Hippocampal formation (tissue), 2 donors: Measurements from ENCODE around the gene CCDC78.
A peak's percentile ranks its signal among the peaks of the same experiment; 100 is the strongest.

Experiments
- DNase-seq, 2 donors: peaks; one replicate each; lab custom pipeline; 2025; lab: John Stamatoyannopoulos, UW

The CCDC78 gene

DNA sequence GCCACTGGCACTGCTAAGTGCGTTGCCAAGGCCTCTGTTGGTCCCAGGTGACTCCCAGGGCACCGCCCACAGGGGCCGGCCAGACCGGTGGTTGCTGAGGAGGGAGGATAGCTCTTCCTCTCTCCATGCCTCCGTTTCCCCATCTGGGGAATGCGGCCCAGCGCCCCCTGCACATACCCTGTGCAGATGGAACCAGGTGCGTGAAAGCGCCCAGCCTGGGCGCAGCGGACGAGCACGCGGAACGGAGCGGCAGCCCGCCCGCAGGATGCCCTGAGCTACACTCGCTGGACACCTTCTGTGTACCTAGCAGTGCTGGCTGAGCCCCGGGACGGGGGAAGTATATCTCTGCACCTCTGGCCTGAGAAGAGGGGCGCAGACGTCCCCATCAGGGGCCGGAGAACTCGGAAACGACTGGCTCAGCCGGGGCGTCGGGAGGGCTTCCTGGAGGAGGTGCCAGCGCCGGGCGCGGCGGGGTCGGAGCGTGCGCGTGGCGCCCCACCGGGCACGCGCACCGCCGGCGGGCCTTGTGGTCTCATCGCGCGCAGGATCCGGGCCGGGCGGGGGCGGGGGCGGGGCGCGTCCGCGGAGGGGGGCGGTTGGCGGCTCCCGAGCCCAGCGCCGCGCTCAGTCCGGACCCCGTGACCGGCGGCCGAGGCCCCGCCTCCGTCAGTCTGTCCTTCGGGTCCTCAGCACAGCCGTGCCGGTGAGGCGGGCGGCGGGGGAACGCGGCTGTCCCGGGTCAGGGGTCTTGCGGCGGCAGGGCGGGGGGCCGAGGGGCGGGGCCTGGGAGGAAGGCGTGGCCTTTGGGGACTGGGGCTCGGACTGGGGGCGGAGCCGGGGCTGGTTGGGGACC is at the start of gene CCDC78, which contains the start of gene HAGHL:
CCDC78 (minus strand) TSS at position 6 of the 853 bp plus-strand sequence. CDS start 76 bp downstream, outside the sequence.
HAGHL (plus strand) TSS at position 669 of the 853 bp plus-strand sequence. CDS start 404 bp downstream, outside the sequence.
- DNase-seq, result peak; percentile 26 to 58

DNA sequence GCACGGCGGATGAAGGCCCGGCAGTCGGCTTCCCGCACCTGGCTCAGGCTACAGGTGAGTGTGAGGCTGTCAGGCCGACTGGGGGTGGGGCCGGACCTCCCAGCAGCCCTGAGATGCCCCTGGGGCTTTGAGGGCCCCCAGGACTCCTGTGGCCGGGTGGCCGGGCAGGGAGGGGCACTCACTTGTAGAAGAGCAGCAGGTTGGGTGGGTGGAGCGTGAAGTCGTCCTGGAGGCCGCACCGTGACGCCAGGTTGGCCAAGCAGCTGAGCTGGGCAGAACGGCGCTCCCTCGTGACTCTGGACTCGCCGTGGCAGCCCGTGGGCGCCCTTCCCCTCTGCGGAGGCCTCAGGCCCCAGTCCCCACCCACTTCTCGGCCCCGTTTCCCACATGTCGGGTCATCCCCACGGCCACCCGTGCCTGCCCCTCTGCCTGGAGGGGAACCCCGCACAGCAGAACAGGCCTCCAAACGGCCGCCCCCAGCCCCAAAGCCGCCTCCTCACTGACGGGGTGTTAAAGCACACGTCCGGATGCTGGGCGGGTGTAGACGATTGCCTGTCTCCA is 49.1 kb upstream of the CCDC78 start:
- DNase-seq, result no peak

- no peak for DNase-seq
Observed at GRCh38 chr16:774086-775001, 48.1 kb upstream of the CCDC78 start.

DNA sequence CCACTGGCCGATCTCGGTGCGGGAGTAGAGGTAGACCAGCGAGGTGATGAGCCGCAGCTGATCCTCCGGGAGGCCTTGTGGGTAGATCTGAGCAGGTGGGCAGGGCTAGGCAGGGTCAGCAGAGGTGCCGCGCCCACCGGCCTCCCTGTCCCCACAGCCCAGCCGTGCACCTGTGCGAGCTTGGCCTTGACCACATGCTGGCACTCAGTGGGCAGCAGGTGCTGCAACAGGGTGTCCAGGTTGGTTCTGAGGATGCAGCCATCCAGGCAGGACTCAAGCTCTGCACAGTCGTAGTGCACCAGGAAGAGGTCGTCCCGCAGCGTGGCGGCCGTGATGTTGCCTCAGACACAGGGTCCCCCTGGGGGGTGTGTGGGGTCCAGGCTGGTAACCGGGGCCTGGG is 46.7 kb upstream of the CCDC78 start:
- no peak for DNase-seq

DNA sequence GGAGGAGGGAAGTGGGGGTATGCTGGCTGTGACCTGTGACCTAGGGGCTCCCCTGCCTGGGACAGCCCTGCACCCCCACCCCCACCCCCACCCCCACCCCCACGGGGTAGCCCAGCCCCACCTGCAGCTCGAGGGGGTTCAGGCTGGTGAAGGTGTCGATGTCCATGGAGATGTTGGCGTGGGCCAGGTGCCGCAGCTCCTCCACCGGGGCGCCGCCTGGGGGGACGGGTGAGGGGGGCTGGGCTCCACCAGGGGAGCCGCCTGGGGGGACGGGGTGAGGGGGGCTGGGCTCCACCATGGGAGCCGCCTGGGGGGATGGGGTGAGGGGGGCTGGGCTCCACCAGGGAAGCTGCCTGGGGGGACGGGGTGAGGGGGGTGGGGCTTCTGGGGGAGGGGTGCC is 44.2 kb upstream of the CCDC78 start:
- DNase-seq, result no peak

DNA sequence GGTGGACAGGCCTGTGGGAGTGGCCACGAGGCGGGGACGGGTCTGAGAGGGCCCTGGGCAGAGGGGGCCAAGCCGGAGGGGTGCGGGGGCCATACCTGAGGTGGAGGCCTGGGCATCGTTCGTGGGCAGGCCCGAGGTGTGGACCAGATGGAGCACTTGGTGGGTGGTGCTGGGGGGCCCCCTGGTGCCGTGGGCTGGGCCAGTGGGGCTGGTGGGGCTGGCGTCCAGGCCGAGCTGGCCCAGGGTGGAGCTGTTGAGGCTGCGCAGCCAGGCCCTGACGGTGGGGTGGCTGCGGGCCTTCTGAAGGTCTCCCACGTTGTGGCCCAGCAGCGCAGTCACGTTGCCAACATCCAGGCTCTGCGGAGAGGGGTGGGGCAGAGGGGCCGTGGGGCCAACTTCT is 43.7 kb upstream of the CCDC78 start:
- DNase-seq, result no peak

DNA sequence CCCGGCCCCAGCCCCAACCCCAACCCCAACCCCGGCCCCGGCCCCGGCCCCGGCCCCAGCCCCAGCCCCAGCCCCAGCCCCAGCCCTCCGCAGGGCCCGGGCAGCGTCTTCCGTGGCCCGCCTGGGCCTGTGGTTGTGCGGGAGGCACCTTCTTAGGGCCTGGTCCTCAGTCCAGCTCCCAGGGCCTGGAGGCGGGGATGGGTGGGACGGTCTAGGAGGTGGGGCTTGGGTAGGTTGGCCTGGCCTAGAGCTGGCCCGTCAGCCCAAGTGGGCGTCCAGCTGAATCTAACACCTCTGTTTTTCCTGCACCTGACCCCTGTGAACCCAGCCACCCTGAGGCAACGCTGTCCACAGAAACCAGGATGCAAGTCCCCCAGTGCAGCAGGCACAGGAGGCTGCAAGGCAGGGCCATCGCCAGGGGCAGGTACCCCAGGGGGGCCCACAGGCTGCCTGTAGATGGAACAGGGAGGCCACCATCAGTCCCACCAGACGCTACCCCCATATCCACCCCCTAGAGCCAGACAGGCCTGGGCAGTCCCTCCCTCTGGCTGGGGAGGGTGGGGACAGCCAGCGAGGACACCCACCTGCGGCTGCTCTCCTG is 43.0 kb upstream of the CCDC78 start:
- DNase-seq, result no peak

- DNase-seq, result no peak
Observed at GRCh38 chr16:768428-768827, 42.2 kb upstream of the CCDC78 start.

DNA sequence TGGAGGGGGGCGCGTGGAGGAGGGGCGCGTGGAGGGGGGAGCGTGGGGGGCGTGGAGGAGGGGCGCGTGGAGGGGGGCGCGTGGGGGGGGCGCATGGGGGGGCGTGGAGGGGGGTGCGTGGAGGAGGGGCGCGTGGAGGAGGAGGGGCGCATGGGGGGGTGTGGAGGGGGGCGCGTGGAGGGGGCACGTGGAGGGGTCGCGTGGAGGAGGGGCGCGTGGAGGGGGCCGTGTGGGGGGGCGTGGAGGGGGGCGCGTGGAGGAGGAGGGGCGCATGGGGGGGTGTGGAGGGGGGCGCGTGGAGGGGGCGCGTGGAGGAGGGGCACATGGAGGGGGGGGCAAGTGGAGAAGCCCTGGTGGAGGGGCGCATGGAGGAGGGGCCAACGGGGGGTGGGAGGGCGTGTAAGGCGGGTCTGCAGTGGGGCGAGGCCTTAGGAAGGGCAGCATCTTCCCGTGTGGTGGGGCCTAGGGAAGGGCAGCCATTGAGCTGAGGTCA is 41.5 kb upstream of the CCDC78 start:
- DNase-seq, result no peak

DNA sequence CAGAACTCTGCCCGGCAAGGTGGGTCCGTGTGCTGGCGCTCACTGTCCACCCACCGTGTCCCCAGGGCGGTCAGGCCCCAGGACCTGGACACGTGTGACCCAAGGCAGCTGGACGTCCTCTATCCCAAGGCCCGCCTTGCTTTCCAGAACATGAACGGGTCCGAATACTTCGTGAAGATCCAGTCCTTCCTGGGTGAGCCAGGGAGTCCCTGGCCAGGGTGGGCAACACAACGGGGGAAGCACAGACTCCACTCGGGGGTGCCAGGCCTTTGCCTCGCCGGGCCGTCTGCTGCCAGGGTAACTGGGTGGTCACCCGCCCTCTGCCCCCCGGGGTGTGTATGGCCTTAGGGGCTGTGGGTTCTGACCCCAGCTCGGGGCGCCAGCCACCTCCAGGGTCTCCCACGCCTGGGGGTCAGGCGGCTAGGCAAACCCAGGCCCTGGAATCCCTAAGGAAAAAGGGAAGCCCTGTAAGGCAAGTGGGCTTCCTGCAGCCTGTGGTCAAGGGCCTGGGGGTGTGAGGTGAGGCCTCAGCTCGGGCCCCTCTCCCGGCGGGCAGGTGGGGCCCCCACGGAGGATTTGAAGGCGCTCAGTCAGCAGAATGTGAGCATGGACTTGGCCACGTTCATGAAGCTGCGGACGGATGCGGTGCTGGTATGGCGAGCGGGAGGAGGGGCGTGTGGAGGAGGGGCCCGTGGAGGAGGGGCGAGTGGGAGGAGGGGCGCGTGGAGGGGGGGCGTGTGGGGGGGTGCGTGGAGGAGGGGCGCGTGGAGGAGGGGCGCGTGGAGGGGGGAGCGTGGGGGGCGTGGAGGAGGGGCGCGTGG is 40.8 kb upstream of the CCDC78 start:
- DNase-seq, result no peak

- no peak for DNase-seq
Observed at GRCh38 chr16:766008-766819, 40.0 kb upstream of the CCDC78 start.

- no peak for DNase-seq
Observed at GRCh38 chr16:765488-765865, 39.2 kb upstream of the CCDC78 start.

GRCh38 chr16:764848-765487 is 38.7 kb upstream of the CCDC78 start:
- no peak for DNase-seq

DNA sequence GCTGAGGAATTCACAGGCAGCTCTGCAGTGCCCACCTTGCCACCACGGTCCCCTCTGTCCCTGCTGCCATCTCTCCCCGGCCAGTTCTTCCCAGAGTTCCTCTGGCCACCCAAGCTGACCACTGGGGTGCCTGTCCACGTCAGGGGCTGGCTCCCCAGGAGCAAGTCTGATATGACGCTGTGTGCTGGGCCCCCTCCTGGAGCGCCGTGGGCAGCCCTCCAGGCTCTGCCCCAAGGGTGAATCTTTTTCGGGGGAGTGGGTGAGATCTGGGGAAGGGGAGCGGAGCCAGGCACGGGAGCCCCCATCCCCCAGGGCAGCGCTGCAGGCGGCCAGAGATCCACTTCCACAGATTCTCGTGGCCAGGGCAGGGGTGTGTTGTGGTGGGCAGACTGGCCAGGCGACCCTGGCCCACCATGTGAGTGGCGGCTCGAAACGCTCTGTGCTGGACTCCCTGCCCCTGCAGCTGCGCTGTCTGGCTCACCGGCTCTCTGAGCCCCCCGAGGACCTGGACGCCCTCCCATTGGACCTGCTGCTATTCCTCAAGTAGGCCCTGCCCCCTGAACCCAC is 38.0 kb upstream of the CCDC78 start:
- DNase-seq, result no peak

DNA sequence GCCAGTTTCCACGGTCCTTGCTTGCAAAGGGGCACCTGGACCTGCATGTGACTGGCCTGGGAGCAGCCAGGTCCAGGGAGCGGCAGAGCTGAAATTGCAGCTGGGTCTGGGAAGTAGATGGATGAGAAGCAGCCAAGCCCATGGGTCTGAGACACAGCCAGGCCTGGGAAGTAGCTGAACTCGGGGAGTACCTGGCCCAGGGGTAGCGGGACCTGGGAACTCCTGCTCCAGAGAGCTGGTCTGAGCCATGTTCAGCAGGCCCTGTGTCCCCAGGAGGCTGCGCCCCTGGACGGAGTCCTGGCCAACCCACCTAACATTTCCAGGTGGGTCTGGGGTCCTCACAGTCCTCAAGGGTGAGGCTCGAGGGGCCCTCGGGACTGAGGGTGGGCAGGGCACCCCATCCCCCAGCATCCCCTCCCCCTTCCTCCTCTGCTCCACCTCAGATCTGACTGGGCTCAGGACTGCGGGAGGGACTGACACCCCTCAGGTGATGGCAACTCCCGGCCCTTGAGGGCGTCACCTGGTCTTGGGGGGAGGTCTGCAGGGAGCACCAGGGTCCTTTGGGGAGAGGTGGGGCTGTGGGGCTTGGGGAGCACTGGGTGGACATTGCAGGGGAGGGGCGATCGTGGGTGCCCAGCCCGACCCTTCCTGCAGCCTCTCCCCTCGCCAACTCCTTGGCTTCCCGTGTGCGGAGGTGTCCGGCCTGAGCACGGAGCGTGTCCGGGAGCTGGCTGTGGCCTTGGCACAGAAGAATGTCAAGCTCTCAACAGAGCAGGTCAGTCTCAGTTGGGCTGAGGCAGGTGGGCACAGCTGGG is 37.3 kb upstream of the CCDC78 start:
- no peak for DNase-seq

DNA sequence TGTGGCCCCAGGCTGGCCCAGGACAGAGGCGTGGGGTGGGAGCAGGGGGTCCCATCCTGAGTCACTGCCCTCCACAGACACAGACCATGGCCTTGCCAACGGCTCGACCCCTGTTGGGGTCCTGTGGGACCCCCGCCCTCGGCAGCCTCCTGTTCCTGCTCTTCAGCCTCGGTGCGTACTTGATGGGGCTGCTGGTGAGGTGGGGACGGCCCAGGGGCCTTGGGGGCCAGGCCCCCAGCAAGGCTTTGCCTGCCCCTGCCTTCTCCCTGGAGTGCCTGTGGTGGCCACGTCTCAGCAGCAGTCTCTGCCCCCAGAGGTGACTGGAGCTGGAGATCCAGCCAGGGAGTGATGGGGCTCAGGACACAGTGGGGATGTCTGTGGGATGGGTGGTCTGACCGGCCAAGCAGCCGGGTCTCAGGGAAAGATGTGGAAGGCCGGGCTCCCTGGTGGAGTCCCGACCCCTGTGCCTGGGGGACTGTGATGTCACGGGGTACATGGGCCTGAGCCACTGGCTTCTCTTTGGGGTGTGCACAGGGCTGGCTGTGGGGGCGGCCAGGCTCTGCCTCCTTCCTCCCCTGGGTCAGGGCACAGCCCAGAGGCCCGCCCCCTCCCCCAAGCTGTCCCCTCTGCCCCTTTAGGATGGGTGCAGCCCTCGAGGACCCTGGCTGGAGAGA is 36.5 kb upstream of the CCDC78 start:
- DNase-seq, result no peak

GRCh38 chr16:761625-762513 is 35.6 kb upstream of the CCDC78 start:
- no peak for DNase-seq
